Loucy (cell line): ENCODE data around the gene MBNL3.

Experiments used
- H2AFZ ChIP-seq: fragments of 200-600 bp; sonication (generic); 2 replicates; pipeline ENCODE4 v1.6.0; 2016; ENCODE audit warnings: antibody characterized with exemption, mild to moderate bottlenecking, low read length, moderate library complexity
- H3F3A ChIP-seq: fragments of 200-600 bp; 2 replicates; pipeline ENCODE4 v1.6.0; 2016; ENCODE audit warnings: antibody characterized with exemption, low read depth, mild to moderate bottlenecking
- H3K27me3 ChIP-seq: fragments of 200-600 bp; sonication (generic); 2 replicates; pipeline ENCODE4 v1.6.1; 2014; ENCODE audit warnings: low read length, mild to moderate bottlenecking; ENCODE audit not compliant: insufficient read depth, poor library complexity, severe bottlenecking
- H3K36me3 ChIP-seq: fragments of 200-600 bp; sonication (generic); 2 replicates; pipeline ENCODE4 v1.6.1; 2016; ENCODE audit warnings: low read length; ENCODE audit not compliant: insufficient read depth
- H3K4me1 ChIP-seq: fragments of 200-600 bp; sonication (generic); 2 replicates; pipeline ENCODE4 v1.5.1; 2014; ENCODE audit warnings: low read length, mild to moderate bottlenecking; ENCODE audit not compliant: insufficient read depth, poor library complexity, severe bottlenecking
- H3K4me2 ChIP-seq: fragments of 200-600 bp; sonication (generic); 2 replicates; pipeline ENCODE4 v1.6.0; 2014; ENCODE audit warnings: antibody characterized with exemption, low read length, low read depth, mild to moderate bottlenecking; ENCODE audit not compliant: poor library complexity, severe bottlenecking
- H3K4me3 ChIP-seq: fragments of 200-600 bp; sonication (generic); 2 replicates; pipeline ENCODE4 v1.5.1; 2014; ENCODE audit warnings: low read length, mild to moderate bottlenecking, mixed read lengths; ENCODE audit not compliant: poor library complexity, severe bottlenecking
- H3K79me2 ChIP-seq: fragments of 200-600 bp; sonication (generic); 2 replicates; pipeline ENCODE4 v1.6.1; 2014; ENCODE audit warnings: low read length; ENCODE audit not compliant: insufficient read depth
- H3K9ac ChIP-seq: fragments of 200-600 bp; sonication (generic); 2 replicates; pipeline ENCODE4 v1.6.0; 2014; ENCODE audit warnings: mild to moderate bottlenecking, low read depth, low read length, moderate library complexity; ENCODE audit not compliant: poor library complexity, severe bottlenecking
- H3K9me2 ChIP-seq: fragments of 200-600 bp; sonication (generic); replicated peaks from 2 replicates; pipeline ENCODE4 v1.6.1; 2016; ENCODE audit warnings: low read depth, low read length, mixed read lengths
- H3K9me3 ChIP-seq: fragments of 200-600 bp; sonication (generic); 2 replicates; pipeline ENCODE4 v1.6.1; 2014; ENCODE audit warnings: mild to moderate bottlenecking, antibody characterized with exemption, low read length, low read depth; ENCODE audit not compliant: insufficient read depth
- H4K20me1 ChIP-seq: fragments of 200-600 bp; sonication (generic); 2 replicates; pipeline ENCODE4 v1.6.0; 2014; ENCODE audit warnings: antibody characterized with exemption, low read length, mild to moderate bottlenecking; ENCODE audit not compliant: insufficient read depth, poor library complexity, severe bottlenecking
- CTCF ChIP-seq: fragments of 200-600 bp; sonication (generic); conservative IDR thresholded peaks from 2 replicates; pipeline ENCODE4 v1.5.1; 2014; ENCODE audit warnings: mild to moderate bottlenecking, antibody characterized with exemption, low read length
- EZH2phosphoT487 ChIP-seq: fragments of 200-600 bp; IDR thresholded peaks from 2 replicates; pipeline ENCODE4 v1.6.1; 2018; ENCODE audit warnings: antibody characterized with exemption, mild to moderate bottlenecking, moderate library complexity, borderline replicate concordance

MBNL3 gene

GRCh38 chrX:132367314-132367713 lies 121.5 kb downstream of the MBNL3 start:
- Histone ChIP-seq H3K27me3 (no peaks in the 10 kb centered on the region), H3K9me2 (no peaks in the 10 kb centered on the region), H4K20me1 (no peaks in the 10 kb centered on the region), H3K4me3 (no peak overlapping the region), H3K36me3 (no peaks in the 10 kb centered on the region), H3F3A (no peaks in the 10 kb centered on the region), H3K4me1 (no peaks in the 10 kb centered on the region), H3K9ac (no peak overlapping the region), H3K4me2 (no peak overlapping the region), H2AFZ (no peak overlapping the region), H3K9me3 (no peaks in the 10 kb centered on the region), H3K79me2 (no peaks in the 10 kb centered on the region)
- TF ChIP-seq EZH2phosphoT487 (no peak), CTCF (no peak)

DNA sequence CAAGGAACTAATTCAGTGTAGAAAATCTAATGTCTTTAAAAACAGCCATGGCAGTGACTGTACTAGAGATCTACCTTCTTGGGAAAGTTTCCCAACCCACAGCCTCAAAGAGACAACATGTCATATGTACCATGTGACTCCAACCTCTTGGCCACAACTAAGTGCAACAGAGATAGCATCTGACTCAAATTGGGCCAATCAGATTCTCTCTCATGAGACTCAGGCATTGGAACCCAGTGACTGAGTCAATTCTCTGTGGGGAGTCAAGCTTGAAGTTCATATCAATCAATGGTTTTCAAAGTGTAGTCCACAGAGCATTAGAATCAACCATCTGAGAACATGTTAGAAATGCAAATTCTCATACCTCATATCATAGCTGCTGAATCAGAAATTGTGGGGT lies 123.3 kb downstream of the MBNL3 start:
- Histone ChIP-seq H3K9me3 (no peaks in the 10 kb centered on the region), H3K4me2 (no peak overlapping the region), H3K4me3 (no peak overlapping the region), H3K79me2 (no peaks in the 10 kb centered on the region), H3F3A (no peaks in the 10 kb centered on the region), H3K36me3 (no peaks in the 10 kb centered on the region), H3K9ac (no peak overlapping the region), H2AFZ (no peak overlapping the region), H3K4me1 (no peaks in the 10 kb centered on the region), H4K20me1 (no peaks in the 10 kb centered on the region), H3K27me3 (no peaks in the 10 kb centered on the region), H3K9me2 (no peaks in the 10 kb centered on the region)
- no peak for TF ChIP-seq EZH2phosphoT487
- TF ChIP-seq CTCF, result no peak

GRCh38 chrX:132364313-132364712 lies 124.5 kb downstream of the MBNL3 start:
- H3K9me3 ChIP-seq, result no peaks in the 10 kb centered on the region
- no peaks in the 10 kb centered on the region for H4K20me1 ChIP-seq
- H3K9ac ChIP-seq, result no peak overlapping the region
- TF ChIP-seq EZH2phosphoT487 (no peak), CTCF (no peak)
- H3K4me1 ChIP-seq, result no peaks in the 10 kb centered on the region
- H2AFZ ChIP-seq, result no peak overlapping the region
- H3F3A ChIP-seq, result no peaks in the 10 kb centered on the region
- H3K27me3 ChIP-seq, result no peaks in the 10 kb centered on the region
- H3K9me2 ChIP-seq, result no peaks in the 10 kb centered on the region
- no peaks in the 10 kb centered on the region for H3K36me3 ChIP-seq
- no peaks in the 10 kb centered on the region for H3K79me2 ChIP-seq
- H3K4me2 ChIP-seq, result no peak overlapping the region
- no peak overlapping the region for H3K4me3 ChIP-seq
